Endodermal cell (in vitro differentiated cells): ENCODE results near the gene TMEM87A. TPM values are rescaled to one million over a fixed set of nuclear protein-coding genes. Genes with fewer than 3 reads are reported as not detected.

Experiments used
- DNase-seq: peaks from one replicate; pipeline ENCODE4 v3.0.0-alpha.2; 2017
- H3K27ac ChIP-seq: 2 replicates; pipeline ENCODE4 v1.5.1; 2013; ENCODE audit warnings: mild to moderate bottlenecking, low read depth, low read length, moderate library complexity
- H3K27me3 ChIP-seq: 2 replicates; pipeline ENCODE4 v1.6.1; 2013; ENCODE audit warnings: mild to moderate bottlenecking, low read length, moderate library complexity; ENCODE audit not compliant: insufficient read depth, control insufficient read depth, poor library complexity, severe bottlenecking
- H3K36me3 ChIP-seq: 2 replicates; pipeline ENCODE4 v1.7.0; 2013; ENCODE audit warnings: mild to moderate bottlenecking, low read length, moderate library complexity; ENCODE audit not compliant: control insufficient read depth, insufficient read depth
- H3K4me1 ChIP-seq: one replicate; pipeline ENCODE4 v1.7.0; 2013; ENCODE audit warnings: low read length; ENCODE audit not compliant: control insufficient read depth, insufficient read depth
- H3K4me3 ChIP-seq: 2 replicates; pipeline ENCODE4 v1.5.1; 2013; ENCODE audit warnings: mild to moderate bottlenecking, low read length, moderate library complexity
- H3K9ac ChIP-seq: 2 replicates; pipeline ENCODE4 v1.6.1; 2013; ENCODE audit warnings: mild to moderate bottlenecking, low read length, moderate library complexity; ENCODE audit not compliant: poor library complexity, severe bottlenecking; ENCODE audit errors: extremely low read depth
- H3K9me3 ChIP-seq: 2 replicates; pipeline ENCODE4 v1.6.1; 2013; ENCODE audit warnings: mild to moderate bottlenecking, low read length, moderate library complexity; ENCODE audit not compliant: control insufficient read depth
- H3K27ac Mint-ChIP-seq: 2 replicates; pipeline ENCODE4 v1.8.0; 2020; ENCODE audit warnings: mixed read lengths
- H3K27me3 Mint-ChIP-seq: 2 replicates; pipeline ENCODE4 v1.8.0; 2021; ENCODE audit warnings: mild to moderate bottlenecking, mixed read lengths; ENCODE audit not compliant: insufficient read depth
- H3K36me3 Mint-ChIP-seq: 2 replicates; pipeline ENCODE4 v1.8.0; 2020; ENCODE audit warnings: low read depth, mixed read lengths
- H3K4me1 Mint-ChIP-seq: 2 replicates; pipeline ENCODE4 v1.8.0; 2020; ENCODE audit warnings: mixed read lengths
- H3K4me3 Mint-ChIP-seq: 2 replicates; pipeline ENCODE4 v1.8.0; 2020; ENCODE audit warnings: mild to moderate bottlenecking, moderate library complexity, mixed read lengths
- H3K9me3 Mint-ChIP-seq: 2 replicates; pipeline ENCODE4 v1.8.0; 2020; ENCODE audit warnings: mild to moderate bottlenecking, mixed read lengths
- WGBS, 2 experiments: methylation state at CpG; one replicate each; pipeline versions ENCODE4 v1.1.5 to v1.1.7; 2013; ENCODE audit warnings: missing lambda C conversion rate in 2 of 2, mixed read lengths in 1 of 2; ENCODE audit not compliant: insufficient coverage in 1 of 2, insufficient read length in 1 of 2; 5-methylcytosine and 5-hydroxymethylcytosine counted together
- total RNA-seq, 2 donors: library from RNA; stranded (reverse); fragmentation: NEBNext Ultra II Directional in 1 of 2; extraction: Animal tissue kit (Norgen Biotek cat#: 25700) in 1 of 2; gene quantifications; 2 replicates in 1 of 2; 3 replicates in 1 of 2; pipeline ENCODE4 v1.2.1, GENCODE V29; 2021
- TF ChIP-seq, protein P1 (sequence below): fragments of 200-600 bp; sonication (generic); conservative IDR thresholded peaks from 2 replicates; pipeline ENCODE4 v1.5.0; 2021; ENCODE audit warnings: antibody characterized with exemption, mild to moderate bottlenecking

Gene TMEM87A
- total RNA-seq, 2 donors from 2014 or later: 33.7 to 37.4 TPM

DNA sequence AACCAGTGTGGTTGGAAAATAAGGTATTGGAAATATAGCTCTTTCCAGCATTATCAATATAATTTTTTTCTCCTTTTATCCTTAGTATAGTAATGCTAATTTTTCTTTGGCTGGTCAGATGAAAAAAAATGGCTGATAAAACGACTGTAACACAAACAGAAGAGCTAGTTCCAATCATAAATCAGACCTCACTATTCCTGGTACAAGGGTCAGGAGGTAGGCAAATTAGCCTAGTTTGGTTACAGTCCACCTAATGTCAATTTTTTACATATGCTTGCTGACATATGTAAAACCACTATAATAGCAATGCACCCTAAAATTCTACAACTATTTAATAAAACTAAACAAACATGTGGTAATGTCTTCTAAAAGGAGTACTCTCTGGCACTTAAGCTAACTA is 45.2 kb downstream of the TMEM87A start:
- TF ChIP-seq, protein P1, sequence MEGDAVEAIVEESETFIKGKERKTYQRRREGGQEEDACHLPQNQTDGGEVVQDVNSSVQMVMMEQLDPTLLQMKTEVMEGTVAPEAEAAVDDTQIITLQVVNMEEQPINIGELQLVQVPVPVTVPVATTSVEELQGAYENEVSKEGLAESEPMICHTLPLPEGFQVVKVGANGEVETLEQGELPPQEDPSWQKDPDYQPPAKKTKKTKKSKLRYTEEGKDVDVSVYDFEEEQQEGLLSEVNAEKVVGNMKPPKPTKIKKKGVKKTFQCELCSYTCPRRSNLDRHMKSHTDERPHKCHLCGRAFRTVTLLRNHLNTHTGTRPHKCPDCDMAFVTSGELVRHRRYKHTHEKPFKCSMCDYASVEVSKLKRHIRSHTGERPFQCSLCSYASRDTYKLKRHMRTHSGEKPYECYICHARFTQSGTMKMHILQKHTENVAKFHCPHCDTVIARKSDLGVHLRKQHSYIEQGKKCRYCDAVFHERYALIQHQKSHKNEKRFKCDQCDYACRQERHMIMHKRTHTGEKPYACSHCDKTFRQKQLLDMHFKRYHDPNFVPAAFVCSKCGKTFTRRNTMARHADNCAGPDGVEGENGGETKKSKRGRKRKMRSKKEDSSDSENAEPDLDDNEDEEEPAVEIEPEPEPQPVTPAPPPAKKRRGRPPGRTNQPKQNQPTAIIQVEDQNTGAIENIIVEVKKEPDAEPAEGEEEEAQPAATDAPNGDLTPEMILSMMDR: no peak
- H3K4me1 ChIP-seq: no peaks in the 10 kb centered on the region
- 90% methylated on average over 1 of the region's 1 CpG; no CpG with 5 or more reads in 1 of the 2 experiments for WGBS, 2 experiments
- H3K4me3 Mint-ChIP-seq: no peak overlapping the region
- peaks cover 78% of the 10 kb centered on the region for H3K36me3 Mint-ChIP-seq
- H3K9me3 Mint-ChIP-seq: no peaks in the 10 kb centered on the region
- H3K27ac ChIP-seq: no peak overlapping the region
- no peaks in the 10 kb centered on the region for H3K27me3 Mint-ChIP-seq
- DNase-seq: no peak
- H3K9me3 ChIP-seq: no peaks in the 10 kb centered on the region
- H3K27me3 ChIP-seq: no peaks in the 10 kb centered on the region
- H3K36me3 ChIP-seq: peaks cover 88% of the 10 kb centered on the region
- no peaks in the 10 kb centered on the region for H3K4me1 Mint-ChIP-seq
- no peak overlapping the region for H3K9ac ChIP-seq
- H3K27ac Mint-ChIP-seq: no peak overlapping the region
- no peak overlapping the region for H3K4me3 ChIP-seq

DNA sequence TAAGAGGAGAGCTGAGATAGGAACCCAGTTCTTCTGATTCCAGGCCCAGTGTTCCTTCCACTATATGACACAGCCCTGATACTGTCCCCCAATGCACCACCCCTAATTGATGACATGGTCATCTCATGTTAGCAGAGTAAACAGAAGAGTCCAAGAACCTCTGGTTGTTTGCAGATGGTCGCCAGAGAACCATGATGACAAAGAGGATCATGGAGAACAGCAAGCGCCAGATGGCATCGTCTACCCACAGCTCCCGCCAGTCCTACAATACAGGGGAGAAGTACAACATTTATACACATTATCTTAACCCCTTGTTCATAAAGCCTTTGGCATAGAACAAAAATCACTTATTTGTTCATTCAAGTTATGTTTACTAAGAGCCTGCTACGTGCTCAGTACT is 46.6 kb downstream of the TMEM87A start:
- H3K9ac ChIP-seq: no peak overlapping the region
- Mint-ChIP-seq H3K27me3 (no peaks in the 10 kb centered on the region), H3K27ac (no peak overlapping the region)

DNA sequence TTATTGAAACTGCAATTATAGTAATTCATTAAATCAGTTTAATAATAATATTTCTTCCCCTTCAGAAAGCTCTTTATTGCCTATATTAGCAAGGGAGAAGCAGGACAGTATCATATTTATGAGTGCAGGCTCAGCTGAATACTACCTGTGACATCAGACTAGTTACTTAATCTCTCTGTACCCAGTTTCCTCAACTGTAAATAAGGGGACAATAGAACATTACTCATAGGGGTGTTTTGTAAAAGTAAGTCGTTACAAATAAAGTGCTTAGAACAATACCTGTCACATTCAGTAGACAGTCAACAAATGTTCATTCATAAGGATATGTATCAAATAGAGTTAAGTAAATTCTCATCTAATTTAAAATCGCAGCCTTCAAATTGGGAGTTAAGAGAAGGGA is 53.0 kb downstream of the TMEM87A start:
- H3K27me3 ChIP-seq: no peaks in the 10 kb centered on the region
- Mint-ChIP-seq H3K9me3 (no peaks in the 10 kb centered on the region), H3K4me1 (no peaks in the 10 kb centered on the region), H3K36me3 (peaks cover 73% of the 10 kb centered on the region), H3K27ac (no peak overlapping the region), H3K4me3 (no peak overlapping the region), H3K27me3 (no peaks in the 10 kb centered on the region)
- no peak overlapping the region for H3K9ac ChIP-seq
- H3K36me3 ChIP-seq: peaks cover 79% of the 10 kb centered on the region
- no peaks in the 10 kb centered on the region for H3K9me3 ChIP-seq
- H3K27ac ChIP-seq: no peak overlapping the region
- TF ChIP-seq, protein P1: no peak
- H3K4me1 ChIP-seq: no peaks in the 10 kb centered on the region
- WGBS, 2 experiments: 100% methylated on average over 1 of the region's 2 CpGs; no CpG with 5 or more reads in 1 of the 2 experiments
- no peak overlapping the region for H3K4me3 ChIP-seq
- no peak for DNase-seq

More for the DNA sequence above, 46.6 kb downstream of the TMEM87A start:
- no peaks in the 10 kb centered on the region for H3K9me3 Mint-ChIP-seq
- no peaks in the 10 kb centered on the region for H3K27me3 ChIP-seq
- H3K4me3 Mint-ChIP-seq: no peak overlapping the region
- H3K27ac ChIP-seq: no peak overlapping the region
- no peaks in the 10 kb centered on the region for H3K9me3 ChIP-seq
- H3K36me3 Mint-ChIP-seq: peaks cover 73% of the 10 kb centered on the region
- 93% methylated on average over 5 of the region's 5 CpGs; no CpG with 5 or more reads in 1 of the 2 experiments for WGBS, 2 experiments
- no peaks in the 10 kb centered on the region for H3K4me1 ChIP-seq
- TF ChIP-seq, protein P1: no peak
- no peak overlapping the region for H3K4me3 ChIP-seq
- peaks cover 86% of the 10 kb centered on the region for H3K36me3 ChIP-seq
- no peak for DNase-seq
- no peaks in the 10 kb centered on the region for H3K4me1 Mint-ChIP-seq
